SK-N-SH treated with all-trans-retinoic acid at 6 μM for 48 hours (cell line): ENCODE data around the gene RPGRIP1L.

ENCODE experiments used
- CREB5 ChIP-seq: fragments of 250-450 bp; sonication (Bioruptor Pico); IDR thresholded peaks from 2 replicates; pipeline ENCODE4 v1.5.1; 2020; ENCODE audit warnings: low read depth, mild to moderate bottlenecking, moderate library complexity
- CSRNP3 ChIP-seq: fragments of 250-450 bp; sonication (Bioruptor Pico); IDR thresholded peaks from 2 replicates; pipeline ENCODE4 v1.5.1; 2021; ENCODE audit warnings: mild to moderate bottlenecking, moderate library complexity
- GLIS3 ChIP-seq: fragments of 250-450 bp; sonication (Bioruptor Pico); IDR thresholded peaks from 2 replicates; pipeline ENCODE4 v1.5.0; 2020; ENCODE audit warnings: mild to moderate bottlenecking, moderate library complexity
- PATZ1 ChIP-seq: fragments of 250-450 bp; sonication (Bioruptor Pico); IDR thresholded peaks from 2 replicates; pipeline ENCODE4 v1.8.0; 2020; ENCODE audit warnings: mild to moderate bottlenecking, moderate library complexity, borderline replicate concordance
- RARB ChIP-seq: fragments of 250-450 bp; sonication (Bioruptor Pico); IDR thresholded peaks from 2 replicates; pipeline ENCODE4 v1.8.0; 2021; ENCODE audit warnings: mild to moderate bottlenecking, moderate library complexity
- TCF4 ChIP-seq: fragments of 250-450 bp; sonication (Bioruptor Pico); IDR thresholded peaks from 2 replicates; pipeline ENCODE4 v1.8.0; 2021; ENCODE audit warnings: mild to moderate bottlenecking, moderate library complexity, borderline replicate concordance
- ZNF565 ChIP-seq: fragments of 450-650 bp; formaldehyde crosslinking; conservative IDR thresholded peaks from 2 replicates; pipeline ENCODE4 v1.5.0; 2020; ENCODE audit warnings: low read depth, mild to moderate bottlenecking, moderate library complexity

GRCh38 chr16:53704445-53704813, 770 bp upstream of the RPGRIP1L start:
- TF ChIP-seq RARB (CRISPR knock-in tag), result no peak
- TF ChIP-seq GLIS3 (CRISPR knock-in tag), result no peak
- no peak for TF ChIP-seq CSRNP3
- no peak for TF ChIP-seq PATZ1 (CRISPR knock-in tag)
- TF ChIP-seq CREB5 (CRISPR knock-in tag), result no peak
- TF ChIP-seq TCF4 (CRISPR knock-in tag), result no peak
- no peak for TF ChIP-seq ZNF565 (CRISPR knock-in tag)
